ENCODE measurements around the gene FOXF2. TPM values are rescaled to one million over a fixed set of nuclear protein-coding genes. Genes with fewer than 3 reads are reported as not detected.
A peak's percentile ranks its signal among the peaks of the same experiment; 100 is the strongest.

Gene FOXF2
- total RNA-seq, 2 experiments from 2014 or later = not detected

GRCh38 chr6:1402868-1403267 is 13.5 kb downstream of the FOXF2 start:
- no peak overlapping the region for H3K4me3 Mint-ChIP-seq
- intact Hi-C loops (cut with DNase I, micrococcal nuclease) = no loop called here
- Histone ChIP-seq H3K4me1 (ENCODE audit: insufficient read depth, low read length) (no peaks in the 10 kb centered on the region), H3K4me3 (ENCODE audit: low read length) (no peak overlapping the region), H3K27me3 (ENCODE audit: control insufficient read depth in 1 of 2, insufficient read depth in 2 of 2, low read length in 2 of 2) (peaks cover 5 to 33% of the 10 kb centered on the region in 2 experiments), H3K9me3 (ENCODE audit: control insufficient read depth in 1 of 2, insufficient read depth in 1 of 2, low read length in 2 of 2) (peaks cover 0 to 3% of the 10 kb centered on the region in 2 experiments), H3K27ac (ENCODE audit: low read depth in 1 of 2, low read length in 2 of 2) (no peak overlapping the region), H3K36me3 (ENCODE audit: insufficient read depth, low read length) (no peaks in the 10 kb centered on the region)
- CTCF ChIA-PET = no interaction called here
- H3K27me3 Mint-ChIP-seq = peaks cover 23% of the 10 kb centered on the region
- ATAC-seq (ENCODE audit: poor library complexity) (no peak), DNase-seq (no peak)
- POLR2A ChIA-PET = no interaction called here
- no peak overlapping the region for H3K27ac Mint-ChIP-seq
- H3K4me1 Mint-ChIP-seq (ENCODE audit: low read depth) = no peaks in the 10 kb centered on the region
- no peaks in the 10 kb centered on the region for H3K36me3 Mint-ChIP-seq (ENCODE audit: low read depth)
- no peaks in the 10 kb centered on the region for H3K9me3 Mint-ChIP-seq
- TF ChIP-seq, protein P1, sequence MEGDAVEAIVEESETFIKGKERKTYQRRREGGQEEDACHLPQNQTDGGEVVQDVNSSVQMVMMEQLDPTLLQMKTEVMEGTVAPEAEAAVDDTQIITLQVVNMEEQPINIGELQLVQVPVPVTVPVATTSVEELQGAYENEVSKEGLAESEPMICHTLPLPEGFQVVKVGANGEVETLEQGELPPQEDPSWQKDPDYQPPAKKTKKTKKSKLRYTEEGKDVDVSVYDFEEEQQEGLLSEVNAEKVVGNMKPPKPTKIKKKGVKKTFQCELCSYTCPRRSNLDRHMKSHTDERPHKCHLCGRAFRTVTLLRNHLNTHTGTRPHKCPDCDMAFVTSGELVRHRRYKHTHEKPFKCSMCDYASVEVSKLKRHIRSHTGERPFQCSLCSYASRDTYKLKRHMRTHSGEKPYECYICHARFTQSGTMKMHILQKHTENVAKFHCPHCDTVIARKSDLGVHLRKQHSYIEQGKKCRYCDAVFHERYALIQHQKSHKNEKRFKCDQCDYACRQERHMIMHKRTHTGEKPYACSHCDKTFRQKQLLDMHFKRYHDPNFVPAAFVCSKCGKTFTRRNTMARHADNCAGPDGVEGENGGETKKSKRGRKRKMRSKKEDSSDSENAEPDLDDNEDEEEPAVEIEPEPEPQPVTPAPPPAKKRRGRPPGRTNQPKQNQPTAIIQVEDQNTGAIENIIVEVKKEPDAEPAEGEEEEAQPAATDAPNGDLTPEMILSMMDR (IDR thresholded peaks at IDR 0.05) = no peak

- H3K9me3 Mint-ChIP-seq = no peaks in the 10 kb centered on the region
- no peak overlapping the region for H3K4me3 ChIP-seq (ENCODE audit: low read length)
- TF ChIP-seq, protein P1 (IDR thresholded peaks at IDR 0.05) = no peak
- no peaks in the 10 kb centered on the region for H3K36me3 ChIP-seq (ENCODE audit: insufficient read depth, low read length)
- no peaks in the 10 kb centered on the region for H3K4me1 ChIP-seq (ENCODE audit: insufficient read depth, low read length)
- H3K27me3 Mint-ChIP-seq = peaks cover 19% of the 10 kb centered on the region
- ATAC-seq (ENCODE audit: poor library complexity) = no peak
- ChIA-PET CTCF (no interaction called here), POLR2A (no interaction called here)
- H3K36me3 Mint-ChIP-seq (ENCODE audit: low read depth) = no peaks in the 10 kb centered on the region
- no peak overlapping the region for H3K27ac Mint-ChIP-seq
- intact Hi-C loops (cut with DNase I, micrococcal nuclease) = no loop called here
- H3K9me3 ChIP-seq (ENCODE audit: control insufficient read depth in 1 of 2, insufficient read depth in 1 of 2, low read length in 2 of 2) = peaks cover 0 to 3% of the 10 kb centered on the region in 2 experiments
- peaks cover 5 to 22% of the 10 kb centered on the region in 2 experiments for H3K27me3 ChIP-seq (ENCODE audit: control insufficient read depth in 1 of 2, insufficient read depth in 2 of 2, low read length in 2 of 2)
- DNase-seq = peak in 2 of 14 experiments; percentile 23 to 37
- H3K27ac ChIP-seq (ENCODE audit: low read depth in 1 of 2, low read length in 2 of 2) = no peak overlapping the region
- H3K4me3 Mint-ChIP-seq = no peak overlapping the region
- H3K4me1 Mint-ChIP-seq (ENCODE audit: low read depth) = no peaks in the 10 kb centered on the region
Measured at GRCh38 chr6:1403851-1404712, 14.7 kb downstream of the FOXF2 start.

DNA sequence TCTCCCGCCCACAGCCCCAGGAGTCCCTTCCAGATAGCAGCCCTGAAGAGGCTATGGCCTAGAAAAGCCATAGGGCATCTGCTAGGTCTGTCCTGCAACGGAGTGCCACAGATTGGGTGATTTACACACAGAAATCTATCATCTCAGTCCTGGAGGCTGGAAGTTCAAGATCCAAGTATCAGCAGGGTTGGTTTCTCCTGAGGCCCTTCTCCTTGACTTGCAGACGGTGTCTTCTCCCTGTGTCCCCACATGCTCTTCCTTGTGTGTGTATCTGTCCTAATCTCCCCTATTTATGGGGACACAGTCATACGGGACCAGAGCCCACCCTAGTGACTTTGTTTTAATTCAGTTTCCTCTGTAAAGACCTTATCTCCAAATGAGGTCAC is 15.3 kb downstream of the FOXF2 start:
- no peak overlapping the region for H3K27ac Mint-ChIP-seq
- CTCF ChIA-PET = interaction anchor here (1.5 kb wide), 1 partner anchor 8 kb away, joined by 7 read pairs; no protein-coding TSS in a partner anchor
- no peak overlapping the region for H3K4me3 Mint-ChIP-seq
- H3K36me3 ChIP-seq (ENCODE audit: insufficient read depth, low read length) = no peaks in the 10 kb centered on the region
- H3K27me3 Mint-ChIP-seq = peaks cover 22% of the 10 kb centered on the region
- H3K27ac ChIP-seq (ENCODE audit: low read depth in 1 of 2, low read length in 2 of 2) = no peak overlapping the region
- DNase-seq (no peak), ATAC-seq (ENCODE audit: poor library complexity) (no peak)
- H3K27me3 ChIP-seq (ENCODE audit: control insufficient read depth in 1 of 2, insufficient read depth in 2 of 2, low read length in 2 of 2) = peaks cover 4 to 22% of the 10 kb centered on the region in 2 experiments
- TF ChIP-seq, protein P1 (IDR thresholded peaks at IDR 0.05) = no peak
- no peaks in the 10 kb centered on the region for H3K4me1 Mint-ChIP-seq (ENCODE audit: low read depth)
- no peaks in the 10 kb centered on the region for H3K9me3 Mint-ChIP-seq
- no peak overlapping the region for H3K4me3 ChIP-seq (ENCODE audit: low read length)
- intact Hi-C loops (cut with DNase I, micrococcal nuclease) = no loop called here
- H3K9me3 ChIP-seq (ENCODE audit: control insufficient read depth in 1 of 2, insufficient read depth in 1 of 2, low read length in 2 of 2) = peaks cover 0 to 3% of the 10 kb centered on the region in 2 experiments
- no peaks in the 10 kb centered on the region for H3K4me1 ChIP-seq (ENCODE audit: insufficient read depth, low read length)
- no peaks in the 10 kb centered on the region for H3K36me3 Mint-ChIP-seq (ENCODE audit: low read depth)
- POLR2A ChIA-PET = no interaction called here

All from CD4-positive, alpha-beta T cell (primary cell).